Lower leg skin (tissue), 4 donors: Measurements from ENCODE around the gene CABP7. TPM values are rescaled to one million over a fixed set of nuclear protein-coding genes. Genes with fewer than 3 reads are reported as not detected.

Experiments used
- DNase-seq, 2 donors: peaks; one replicate each; pipeline ENCODE4 v3.0.0-alpha.2; 2019; ENCODE audit warnings: low spot score in 2 of 2
- H3K4me3 ChIP-seq: fragments of 200-600 bp; sonication (generic); 2 replicates; pipeline ENCODE4 v1.5.1; 2017; ENCODE audit warnings: mild to moderate bottlenecking, low read depth; ENCODE audit not compliant: poor library complexity, severe bottlenecking
- CTCF ChIP-seq, 3 donors: fragments of 450-650 bp; IDR thresholded peaks; one replicate each; pipeline ENCODE4 v1.5.1; 2016; ENCODE audit warnings: antibody characterized with exemption in 3 of 3, mild to moderate bottlenecking in 3 of 3, moderate library complexity in 2 of 3
- POLR2A ChIP-seq, 2 donors: fragments of 450-650 bp; IDR thresholded peaks; one replicate each; pipeline ENCODE4 v1.6.1; 2016 to 2017; ENCODE audit warnings: antibody characterized with exemption in 2 of 2, mild to moderate bottlenecking in 1 of 2, moderate library complexity in 1 of 2
- WGBS, 2 donors: methylation state at CpG; one replicate each; pipeline ENCODE4 v1.1.5; 2018; 5-methylcytosine and 5-hydroxymethylcytosine counted together
- intact Hi-C: fragments of 100-400 bp; cut with DNase I; formaldehyde crosslinking; loops from one replicate; pipeline ENCODE4 v1.15.0; 2023; ENCODE audit warnings: low total_unique reads
- total RNA-seq, 4 donors: library from RNA; depleted of rRNA; stranded (reverse); fragments of >200 nt; gene quantifications; one replicate each; pipeline ENCODE4 v1.1.0, GENCODE V29; 2016

Gene CABP7
- total RNA-seq, 4 donors from 2014 or later, result not detected

DNA sequence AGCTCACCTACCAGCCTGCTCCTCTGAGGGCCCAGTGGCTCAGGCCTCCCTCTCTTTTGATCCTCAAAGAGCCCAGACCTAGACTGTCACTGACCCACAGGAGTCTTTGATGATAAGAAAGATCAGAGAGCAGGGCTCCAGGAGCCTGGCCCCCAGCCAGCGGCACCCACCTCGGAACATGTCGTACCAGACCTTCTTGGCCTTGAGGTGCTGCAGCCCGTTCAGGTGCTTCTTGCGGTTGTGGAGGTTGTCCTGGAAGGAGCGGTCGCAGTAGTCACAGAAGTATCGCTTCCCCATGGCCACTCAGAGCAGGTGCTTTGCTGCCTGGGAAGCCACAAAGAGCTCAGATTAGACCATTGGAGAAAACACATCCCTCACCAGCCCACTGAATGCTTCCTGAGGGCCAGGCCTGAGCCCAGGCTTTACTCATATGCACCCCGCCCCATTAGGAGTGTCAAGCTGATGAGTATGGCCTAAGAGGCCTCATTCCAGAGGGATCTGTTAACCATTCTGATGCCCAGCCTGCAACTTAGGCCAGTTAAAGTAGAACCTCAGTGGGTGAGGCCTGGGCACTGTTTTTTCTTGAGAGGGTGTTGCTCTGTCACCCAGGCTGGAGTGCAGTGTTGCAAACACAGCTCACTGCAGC is 28.6 kb downstream of the CABP7 start:
- H3K4me3 ChIP-seq, result no peak overlapping the region
- DNase-seq, result no peak
- intact Hi-C loops, result no loop called here
- 85 to 90% methylated on average over 9 of the region's 9 CpGs for WGBS, 2 donors
- TF ChIP-seq CTCF (IDR thresholded peaks at IDR 0.05), result no peak
- no peak for TF ChIP-seq POLR2A (IDR thresholded peaks at IDR 0.05)

GRCh38 chr22:29750029-29750428 is 30.2 kb downstream of the CABP7 start:
- no peak for DNase-seq
- 90 to 94% methylated on average over 3 of the region's 3 CpGs for WGBS, 2 donors
- H3K4me3 ChIP-seq, result no peak overlapping the region
- TF ChIP-seq POLR2A (IDR thresholded peaks at IDR 0.05) (no peak), CTCF (IDR thresholded peaks at IDR 0.05) (no peak)
- intact Hi-C loops, result no loop called here

DNA sequence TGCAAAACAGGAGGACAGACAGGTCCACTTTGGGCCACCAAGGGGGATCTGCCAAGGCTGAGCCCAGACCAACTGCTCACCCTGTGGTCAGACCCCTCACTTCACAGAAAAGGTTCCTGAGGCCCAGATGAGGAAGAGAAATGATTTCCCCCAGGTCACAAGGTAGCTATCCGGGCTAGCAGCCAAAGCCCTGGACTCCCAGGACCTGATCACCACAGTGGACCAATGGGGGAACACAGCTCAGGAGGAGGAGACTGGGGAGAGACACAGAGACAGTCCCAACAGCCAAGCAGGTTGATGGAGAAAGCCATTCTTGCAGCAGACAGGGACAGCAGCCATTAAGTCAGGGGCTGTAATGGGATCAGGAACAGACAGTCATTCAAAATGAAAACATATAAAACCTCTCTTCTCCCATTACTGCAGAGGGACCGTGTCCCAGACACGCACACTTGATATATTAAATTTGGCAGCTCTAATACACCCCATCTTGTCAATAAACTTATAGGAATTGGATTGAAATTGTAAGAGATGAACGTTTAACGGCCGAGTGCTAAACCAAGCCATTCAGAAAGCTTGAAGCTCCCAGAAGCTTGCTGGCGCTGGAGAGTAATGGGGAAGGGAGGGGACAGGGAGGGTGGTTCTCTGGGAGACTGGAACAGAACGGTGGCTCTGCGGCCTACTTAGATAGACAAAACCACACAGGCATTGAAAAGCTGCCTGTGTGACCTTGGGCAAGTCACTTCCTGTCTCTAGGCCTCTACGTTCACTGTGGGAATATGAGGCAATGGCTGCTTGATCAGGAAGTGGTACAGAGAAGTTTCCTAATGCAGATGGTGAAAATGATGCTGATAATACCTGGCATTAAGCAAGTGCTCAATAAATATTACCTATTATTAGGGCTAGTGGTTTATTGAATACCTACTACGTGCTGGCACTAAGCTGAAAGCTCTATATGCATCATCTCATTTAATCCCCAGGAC is 31.0 kb downstream of the CABP7 start:
- intact Hi-C loops, result no loop called here
- no peak overlapping the region for H3K4me3 ChIP-seq
- no peak for TF ChIP-seq CTCF (IDR thresholded peaks at IDR 0.05)
- TF ChIP-seq POLR2A (IDR thresholded peaks at IDR 0.05), result no peak
- no peak for DNase-seq
- WGBS, 2 donors, result 83 to 84% methylated on average over 11 of the region's 11 CpGs

GRCh38 chr22:29751669-29752068 is 31.9 kb downstream of the CABP7 start:
- WGBS, 2 donors, result 94 to 100% methylated on average over 2 of the region's 2 CpGs

More at GRCh38 chr22:29751669-29752068, 31.9 kb downstream of the CABP7 start:
- DNase-seq, result no peak
- no peak for TF ChIP-seq POLR2A (IDR thresholded peaks at IDR 0.05)
- TF ChIP-seq CTCF (IDR thresholded peaks at IDR 0.05), result no peak
- H3K4me3 ChIP-seq, result no peak overlapping the region
- intact Hi-C loops, result no loop called here
